ENCODE data around the gene DBNL.

The DBNL gene

DNA sequence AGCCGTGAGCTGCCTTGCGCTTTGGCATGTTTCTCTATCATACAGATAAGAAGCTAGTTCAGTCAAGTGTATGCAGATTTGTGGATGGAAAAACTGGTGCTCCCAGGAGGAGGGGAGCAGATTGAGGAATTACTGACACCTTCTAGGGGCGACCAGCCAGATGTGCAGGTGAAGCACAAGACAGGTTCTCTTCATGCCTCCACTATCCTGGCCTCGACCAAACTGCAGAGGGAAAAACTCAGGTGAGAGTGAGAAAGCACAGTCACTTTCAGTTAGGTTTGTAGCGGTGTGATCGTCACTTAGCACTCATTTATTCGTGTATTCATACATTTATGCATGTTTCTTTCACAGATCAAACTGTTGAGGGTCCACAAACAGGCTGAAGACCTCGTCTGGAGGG, 600 bp upstream of the DBNL start:
- DNase-seq, result no peak

DNA sequence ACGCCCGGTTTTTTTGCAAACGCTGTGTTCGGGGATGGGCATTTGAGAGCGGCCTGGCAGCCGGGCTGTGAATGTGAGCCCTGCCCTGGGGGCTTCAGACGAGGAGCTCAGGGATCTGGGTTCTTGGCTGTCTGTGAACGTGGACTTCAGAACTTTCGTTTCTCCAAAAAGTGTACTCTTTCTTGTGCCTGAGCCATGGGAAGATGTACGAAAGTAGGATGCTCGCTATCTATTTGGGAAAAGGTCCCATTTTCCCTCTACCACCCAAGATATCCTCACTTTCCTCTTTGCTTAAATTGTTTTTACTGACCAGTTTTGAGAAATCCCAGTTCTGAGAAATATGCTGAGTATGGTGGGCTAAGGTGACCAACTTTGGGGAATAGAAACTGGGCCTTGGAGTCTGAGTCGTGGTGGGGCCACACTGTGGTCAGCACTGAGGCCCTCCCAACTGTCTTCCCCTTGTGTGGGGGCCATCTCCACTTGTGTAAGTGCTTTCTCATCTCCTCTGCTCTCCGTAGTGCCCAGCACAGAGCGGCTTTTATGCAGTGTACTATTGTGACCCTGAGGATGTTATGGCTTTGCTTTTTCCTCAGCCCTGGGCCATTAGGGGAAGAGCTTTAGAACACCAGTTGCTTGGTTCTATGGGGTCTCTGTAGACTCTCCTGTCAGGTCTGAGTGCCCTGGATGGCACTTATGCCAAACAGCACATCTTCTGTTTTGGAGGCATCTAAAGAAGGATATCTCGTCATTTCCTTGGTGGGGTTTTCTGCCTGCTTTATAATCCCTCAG, 918 bp downstream of the DBNL start:
- DNase-seq, result no peak

DNA sequence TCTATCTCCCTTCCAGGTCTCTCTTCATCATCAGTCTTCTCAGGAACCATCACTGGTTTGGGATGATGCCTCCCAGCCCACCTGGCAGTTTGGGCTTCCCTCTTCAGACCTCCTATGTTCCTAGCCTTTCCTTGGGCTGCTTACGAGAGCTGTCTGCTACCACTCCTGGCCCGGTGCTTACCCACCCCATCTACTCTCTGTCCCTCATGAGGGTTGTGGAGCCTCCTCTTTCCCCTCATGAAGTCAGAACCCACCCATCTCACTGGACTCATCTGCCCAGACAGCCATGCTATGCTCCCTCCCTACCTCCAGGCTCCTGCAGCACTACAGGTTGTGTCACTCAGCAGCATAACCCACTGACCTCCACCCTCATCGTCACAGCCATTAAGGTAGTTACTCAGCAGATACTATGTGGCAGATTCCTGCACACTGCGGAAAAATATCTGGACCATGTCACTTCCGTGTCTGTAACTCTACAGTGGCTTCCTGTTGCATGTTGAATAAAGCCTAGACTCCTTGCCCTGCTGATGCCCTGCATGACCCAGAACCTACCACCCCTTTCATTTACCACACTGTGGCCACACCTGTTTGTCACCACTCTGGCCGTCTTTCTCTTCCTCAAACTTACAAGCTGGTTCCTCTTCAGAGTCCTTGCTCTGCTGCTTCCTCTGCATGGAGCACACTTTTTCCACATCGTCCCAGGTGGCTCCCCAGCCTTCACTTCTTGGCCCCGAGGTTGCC, 2.0 kb downstream of the DBNL start:
- no peak for DNase-seq

GRCh38 chr7:44048031-44048795, 3.7 kb downstream of the DBNL start:
- DNase-seq, result no peak

GRCh38 chr7:44050121-44050914, 5.8 kb downstream of the DBNL start:
- no peak for DNase-seq

DNA sequence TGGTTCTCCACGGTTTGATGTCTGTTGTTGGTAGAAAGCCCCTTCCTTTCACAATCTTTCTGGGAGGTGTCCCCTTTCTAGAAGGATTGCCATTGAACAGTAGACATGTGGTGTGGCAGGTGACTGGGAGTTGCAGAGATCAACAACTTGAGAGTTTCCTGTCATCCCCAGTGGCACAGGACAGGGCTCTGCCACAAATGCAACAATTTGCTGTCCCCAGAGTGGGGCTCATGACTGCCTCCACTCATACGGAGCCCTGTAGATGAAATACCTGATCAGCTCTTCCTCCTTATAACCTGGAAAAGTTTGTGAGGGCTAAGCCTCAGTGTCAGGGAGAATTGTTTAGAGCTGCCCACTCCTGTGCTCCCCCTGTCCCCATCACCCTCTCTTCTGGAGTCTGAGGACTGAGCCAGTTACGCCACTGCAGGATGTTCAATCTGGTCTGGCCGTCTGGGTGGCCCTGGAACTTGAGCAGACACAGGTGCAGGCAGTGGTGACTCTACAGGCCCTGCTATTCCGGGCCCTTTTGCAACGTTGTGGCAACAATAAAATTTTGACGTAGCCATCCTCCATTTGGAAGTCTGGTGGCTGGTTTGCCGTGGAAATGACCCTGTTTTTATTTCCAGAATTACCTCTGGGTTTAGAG, 6.5 kb downstream of the DBNL start:
- no peak for DNase-seq

DNA sequence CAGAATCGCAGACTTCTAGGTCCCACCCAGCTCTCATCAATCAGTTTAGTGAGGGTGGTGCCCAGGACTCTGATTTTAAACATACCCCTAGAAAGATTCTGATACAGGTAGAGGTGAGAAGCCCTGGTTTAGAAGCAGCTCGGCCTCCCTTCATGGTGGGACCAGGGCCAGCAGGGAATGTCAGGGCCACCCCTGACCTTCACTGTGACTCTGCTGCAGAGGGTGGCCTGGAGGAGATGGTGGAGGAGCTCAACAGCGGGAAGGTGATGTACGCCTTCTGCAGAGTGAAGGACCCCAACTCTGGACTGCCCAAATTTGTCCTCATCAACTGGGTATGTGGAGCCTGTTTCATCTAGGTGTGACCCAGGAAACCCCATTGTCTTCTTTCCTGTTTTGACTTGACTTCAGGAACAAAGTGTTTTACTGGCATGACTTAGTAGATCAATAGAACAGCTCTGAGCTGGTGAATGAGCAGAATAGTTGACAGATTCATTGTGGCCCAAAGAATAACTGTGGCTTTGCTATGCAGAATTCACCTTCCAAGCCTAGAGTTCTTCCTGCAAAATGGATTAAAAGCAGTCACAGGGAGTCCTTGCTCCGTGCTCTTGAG, 7.2 kb downstream of the DBNL start:
- no peak for DNase-seq

GRCh38 chr7:44052771-44053365, 8.4 kb downstream of the DBNL start:
- no peak for DNase-seq

- DNase-seq, result no peak
Measured at GRCh38 chr7:44056681-44057080, 12.2 kb downstream of the DBNL start.

DNA sequence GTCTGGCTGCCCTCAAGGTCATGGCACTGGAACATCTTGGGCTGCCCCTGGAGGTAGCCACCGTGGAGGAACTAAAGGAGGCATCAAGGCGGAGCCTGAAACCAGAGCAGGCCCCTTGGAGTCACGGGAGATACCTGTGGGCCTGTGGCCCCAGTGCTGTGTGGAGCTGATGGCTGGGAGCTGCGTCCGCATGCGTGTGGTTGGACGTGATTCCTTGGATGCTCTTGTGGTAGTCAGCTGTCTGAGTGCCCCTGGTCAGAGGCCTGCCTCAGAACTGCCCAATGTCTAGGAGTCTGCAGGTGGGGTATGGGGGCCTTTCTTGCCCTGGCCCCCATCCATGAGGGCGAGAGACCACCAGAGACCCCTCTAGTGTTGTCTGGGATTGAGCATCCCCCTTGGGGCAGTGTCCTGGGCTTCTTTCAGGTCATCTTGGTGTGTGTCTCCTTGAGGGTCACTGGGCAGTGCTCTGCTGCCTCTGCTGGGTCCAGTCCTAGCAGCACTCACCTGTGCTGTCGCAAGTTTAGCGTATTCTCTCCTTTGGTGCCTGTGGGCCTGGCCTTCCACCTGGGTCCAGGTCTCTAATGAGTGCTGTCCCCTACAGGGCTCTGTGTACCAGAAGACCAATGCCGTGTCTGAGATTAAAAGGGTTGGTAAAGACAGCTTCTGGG, 12.8 kb downstream of the DBNL start:
- no peak for DNase-seq

DNA sequence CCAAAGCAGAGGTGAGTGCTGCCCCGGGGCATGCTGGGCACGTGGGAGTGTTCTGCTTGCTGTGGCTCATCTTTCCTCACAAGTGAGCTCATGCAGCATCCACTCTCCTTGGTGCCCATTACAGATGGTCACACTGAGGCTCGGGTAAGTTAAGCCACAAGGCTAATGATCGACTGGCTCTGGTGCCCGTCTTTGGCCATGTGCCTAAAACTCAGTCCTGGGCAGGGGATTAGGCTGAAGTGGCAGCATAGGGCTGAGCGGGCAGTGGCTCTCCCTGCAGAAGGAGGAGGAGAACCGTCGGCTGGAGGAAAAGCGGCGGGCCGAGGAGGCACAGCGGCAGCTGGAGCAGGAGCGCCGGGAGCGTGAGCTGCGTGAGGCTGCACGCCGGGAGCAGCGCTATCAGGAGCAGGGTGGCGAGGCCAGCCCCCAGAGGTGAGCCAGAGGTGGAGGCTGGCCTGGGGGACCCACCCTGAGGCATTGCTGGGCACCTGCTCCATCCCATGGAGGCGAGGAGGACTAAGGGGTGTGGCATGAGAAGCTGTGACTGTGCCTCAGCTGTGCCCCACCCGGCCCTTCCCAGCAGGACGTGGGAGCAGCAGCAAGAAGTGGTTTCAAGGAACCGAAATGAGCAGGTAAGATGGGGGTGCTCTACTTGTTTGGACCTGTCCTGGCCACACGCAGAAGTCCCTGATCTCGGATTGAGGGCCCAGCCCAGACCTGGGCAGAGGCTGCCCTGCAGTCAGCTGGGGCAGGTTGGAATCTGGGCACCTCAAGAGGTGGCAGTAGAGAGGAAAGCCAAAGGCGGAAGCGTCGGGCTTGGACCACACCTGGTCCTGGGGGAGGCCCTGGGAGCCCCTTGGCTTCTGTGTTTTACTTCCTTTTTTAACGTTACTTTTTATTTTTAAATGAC, 13.6 kb downstream of the DBNL start:
- DNase-seq, result no peak

DNA sequence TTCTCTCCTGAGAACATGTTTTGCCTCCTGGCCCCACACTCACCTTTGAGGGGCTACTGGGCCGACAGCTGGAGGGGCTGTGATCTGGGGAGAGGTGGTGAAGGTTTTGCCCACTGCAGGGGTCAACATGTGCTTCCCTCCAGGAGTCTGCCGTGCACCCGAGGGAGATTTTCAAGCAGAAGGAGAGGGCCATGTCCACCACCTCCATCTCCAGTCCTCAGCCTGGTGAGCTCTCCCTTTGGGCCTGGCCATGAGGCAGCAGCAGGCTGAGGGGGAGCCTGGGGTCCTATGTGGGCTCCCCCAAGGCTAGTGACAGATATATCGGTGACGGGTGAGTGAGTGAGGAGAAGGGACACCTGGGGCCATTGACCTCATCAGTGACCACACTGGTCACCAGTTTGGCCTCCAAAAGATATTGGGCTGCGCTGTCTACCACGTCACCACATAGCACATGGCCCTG, 14.3 kb downstream of the DBNL start:
- DNase-seq, result no peak

DNA sequence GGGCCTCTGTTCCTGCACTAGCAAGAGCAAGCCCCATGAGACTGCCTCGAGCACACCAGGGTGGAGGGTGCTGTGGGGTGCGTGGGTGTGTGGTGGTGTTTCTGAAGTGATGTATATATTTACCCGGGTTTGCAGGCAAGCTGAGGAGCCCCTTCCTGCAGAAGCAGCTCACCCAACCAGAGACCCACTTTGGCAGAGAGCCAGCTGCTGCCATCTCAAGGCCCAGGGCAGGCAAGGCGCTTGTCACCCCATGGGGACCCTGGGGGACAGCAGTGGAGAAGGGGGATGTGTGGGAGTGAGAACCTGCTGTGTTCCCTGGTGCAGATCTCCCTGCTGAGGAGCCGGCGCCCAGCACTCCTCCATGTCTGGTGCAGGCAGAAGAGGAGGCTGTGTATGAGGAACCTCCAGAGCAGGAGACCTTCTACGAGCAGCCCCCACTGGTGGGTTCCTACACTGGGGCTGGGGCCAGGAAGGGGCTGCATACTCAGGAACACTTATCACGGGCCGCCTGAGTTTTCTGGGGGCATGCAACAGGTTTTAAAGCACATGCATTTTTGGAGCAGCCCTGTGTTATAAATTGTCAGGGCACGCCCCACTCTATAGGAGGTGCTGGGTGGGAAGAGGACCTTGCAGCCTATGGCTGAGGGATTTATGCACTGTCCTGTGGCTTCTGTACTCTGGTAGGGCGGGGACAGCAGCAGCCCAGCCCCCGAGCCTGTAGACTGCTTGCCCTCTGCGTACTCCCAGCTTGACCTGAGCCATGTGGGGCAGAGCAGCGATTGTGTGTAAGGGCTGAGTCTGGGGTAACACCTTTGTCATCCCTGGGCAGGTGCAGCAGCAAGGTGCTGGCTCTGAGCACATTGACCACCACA, 15.0 kb downstream of the DBNL start:
- DNase-seq, result no peak

DNA sequence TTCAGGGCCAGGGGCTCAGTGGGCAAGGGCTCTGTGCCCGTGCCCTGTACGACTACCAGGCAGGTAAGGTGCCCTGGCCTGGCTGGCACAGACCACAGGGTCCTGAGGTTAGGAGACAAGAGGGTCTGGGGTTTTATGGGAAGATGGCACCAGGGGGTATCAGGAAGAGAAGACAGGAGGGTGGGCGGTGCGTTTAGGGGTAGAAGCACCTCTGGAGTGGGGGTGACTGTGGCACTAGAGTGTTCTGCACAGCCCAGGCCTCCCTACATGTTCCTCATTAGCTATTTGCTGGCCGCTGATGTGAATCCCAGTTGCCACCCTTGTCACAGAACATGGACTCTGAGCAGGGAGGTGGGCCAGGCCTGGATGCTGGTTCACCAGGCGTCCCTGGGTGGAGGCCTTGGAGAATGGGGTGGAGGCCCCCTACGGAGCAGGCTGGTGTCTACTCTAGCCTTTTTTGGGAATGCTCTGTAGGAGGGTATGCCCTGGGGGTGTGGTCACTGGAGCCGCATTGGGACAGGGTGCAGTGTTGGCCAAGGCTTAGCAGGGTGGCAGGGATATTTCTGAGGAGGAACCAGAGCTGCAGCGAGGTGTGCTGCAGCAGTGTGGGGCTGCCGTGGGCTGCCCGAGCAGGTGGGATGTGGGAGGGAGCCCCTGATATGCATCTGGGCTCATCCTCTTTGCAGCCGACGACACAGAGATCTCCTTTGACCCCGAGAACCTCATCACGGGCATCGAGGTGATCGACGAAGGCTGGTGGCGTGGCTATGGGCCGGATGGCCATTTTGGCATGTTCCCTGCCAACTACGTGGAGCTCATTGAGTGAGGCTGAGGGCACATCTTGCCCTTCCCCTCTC, 15.8 kb downstream of the DBNL start:
- no peak for DNase-seq

DNA sequence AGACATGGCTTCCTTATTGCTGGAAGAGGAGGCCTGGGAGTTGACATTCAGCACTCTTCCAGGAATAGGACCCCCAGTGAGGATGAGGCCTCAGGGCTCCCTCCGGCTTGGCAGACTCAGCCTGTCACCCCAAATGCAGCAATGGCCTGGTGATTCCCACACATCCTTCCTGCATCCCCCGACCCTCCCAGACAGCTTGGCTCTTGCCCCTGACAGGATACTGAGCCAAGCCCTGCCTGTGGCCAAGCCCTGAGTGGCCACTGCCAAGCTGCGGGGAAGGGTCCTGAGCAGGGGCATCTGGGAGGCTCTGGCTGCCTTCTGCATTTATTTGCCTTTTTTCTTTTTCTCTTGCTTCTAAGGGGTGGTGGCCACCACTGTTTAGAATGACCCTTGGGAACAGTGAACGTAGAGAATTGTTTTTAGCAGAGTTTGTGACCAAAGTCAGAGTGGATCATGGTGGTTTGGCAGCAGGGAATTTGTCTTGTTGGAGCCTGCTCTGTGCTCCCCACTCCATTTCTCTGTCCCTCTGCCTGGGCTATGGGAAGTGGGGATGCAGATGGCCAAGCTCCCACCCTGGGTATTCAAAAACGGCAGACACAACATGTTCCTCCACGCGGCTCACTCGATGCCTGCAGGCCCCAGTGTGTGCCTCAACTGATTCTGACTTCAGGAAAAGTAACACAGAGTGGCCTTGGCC, 16.6 kb downstream of the DBNL start:
- DNase-seq, result no peak

DNA sequence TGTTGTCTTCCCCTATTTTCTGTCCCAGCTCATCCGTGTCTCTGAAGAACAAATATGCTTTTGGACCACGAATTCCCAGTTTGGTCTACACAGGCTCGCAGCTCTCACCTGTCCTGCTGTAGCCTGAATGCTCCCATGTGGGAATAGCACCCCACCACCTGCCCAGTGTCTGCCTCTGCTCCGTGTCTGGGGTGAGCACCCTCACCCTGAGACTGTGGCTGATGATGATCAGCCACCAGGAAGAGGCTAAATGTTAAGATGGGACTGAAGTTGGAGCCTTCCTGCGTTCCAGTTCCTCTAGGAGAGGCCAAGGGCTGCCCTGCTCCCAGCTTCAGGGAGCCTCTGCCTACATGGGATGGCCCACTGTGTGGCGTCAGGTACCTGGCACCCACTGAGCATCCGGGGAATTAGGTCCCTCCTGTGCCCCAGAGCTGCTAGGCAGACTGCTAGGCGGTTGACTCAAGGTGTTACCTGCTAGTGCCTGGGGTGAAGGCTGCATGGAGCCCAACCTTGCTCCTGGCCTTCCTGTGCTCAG, 17.2 kb downstream of the DBNL start:
- no peak for DNase-seq

All from NCI-H526 treated with DMSO at 0.1 percent for 48 hours (cell line).